SK-N-MC (cell line): Measurements from ENCODE around the gene SCAPER.
"Not testable (repeated sequence)": the region's sequence is repeated elsewhere in the genome, so short reads cannot be mapped to it uniquely, and the experiment has no call there.

Experiments
- DNase-seq: peaks from one replicate; pipeline ENCODE4 v3.0.0-alpha.2; 2011; ENCODE audit warnings: low read depth, low spot score
- H3K27ac ChIP-seq: fragments of 200-600 bp; sonication (generic); 2 replicates; pipeline ENCODE4 v1.5.1; 2016; ENCODE audit warnings: mixed run types
- H3K36me3 ChIP-seq: fragments of 200-600 bp; sonication (generic); 2 replicates; pipeline ENCODE4 v1.6.1; 2017; ENCODE audit warnings: antibody characterized with exemption, low read length, mixed read lengths; ENCODE audit not compliant: insufficient read depth
- H3K4me3 ChIP-seq: fragments of 200-600 bp; sonication (generic); 2 replicates; pipeline ENCODE4 v1.5.1; 2016
- H3K9ac ChIP-seq: fragments of 200-600 bp; sonication (generic); 2 replicates; pipeline ENCODE4 v1.8.0; 2017; ENCODE audit warnings: mixed run types, mixed read lengths; ENCODE audit not compliant: insufficient read length
- H3K9me3 ChIP-seq: fragments of 200-600 bp; sonication (generic); 2 replicates; pipeline ENCODE4 v1.6.1; 2017; ENCODE audit warnings: low read depth, mild to moderate bottlenecking, antibody characterized with exemption, low read length, moderate library complexity, mixed read lengths
- EZH2 ChIP-seq: fragments of 200-600 bp; sonication (generic); IDR thresholded peaks from one replicate; pipeline ENCODE4 v1.6.1; 2017; ENCODE audit warnings: antibody characterized with exemption
- FOXP2 ChIP-seq: optimal IDR thresholded peaks from 2 replicates; pipeline ENCODE3; 2011; ENCODE audit warnings: mild to moderate bottlenecking, moderate library complexity; ENCODE audit not compliant: insufficient read depth; ENCODE audit errors: extremely low read length, control extremely low read depth
- POLR2AphosphoS5 ChIP-seq: IDR thresholded peaks from 2 replicates; pipeline ENCODE4 v1.6.1; 2012; ENCODE audit warnings: mild to moderate bottlenecking, low read depth, low read length, borderline replicate concordance

SCAPER gene

DNA sequence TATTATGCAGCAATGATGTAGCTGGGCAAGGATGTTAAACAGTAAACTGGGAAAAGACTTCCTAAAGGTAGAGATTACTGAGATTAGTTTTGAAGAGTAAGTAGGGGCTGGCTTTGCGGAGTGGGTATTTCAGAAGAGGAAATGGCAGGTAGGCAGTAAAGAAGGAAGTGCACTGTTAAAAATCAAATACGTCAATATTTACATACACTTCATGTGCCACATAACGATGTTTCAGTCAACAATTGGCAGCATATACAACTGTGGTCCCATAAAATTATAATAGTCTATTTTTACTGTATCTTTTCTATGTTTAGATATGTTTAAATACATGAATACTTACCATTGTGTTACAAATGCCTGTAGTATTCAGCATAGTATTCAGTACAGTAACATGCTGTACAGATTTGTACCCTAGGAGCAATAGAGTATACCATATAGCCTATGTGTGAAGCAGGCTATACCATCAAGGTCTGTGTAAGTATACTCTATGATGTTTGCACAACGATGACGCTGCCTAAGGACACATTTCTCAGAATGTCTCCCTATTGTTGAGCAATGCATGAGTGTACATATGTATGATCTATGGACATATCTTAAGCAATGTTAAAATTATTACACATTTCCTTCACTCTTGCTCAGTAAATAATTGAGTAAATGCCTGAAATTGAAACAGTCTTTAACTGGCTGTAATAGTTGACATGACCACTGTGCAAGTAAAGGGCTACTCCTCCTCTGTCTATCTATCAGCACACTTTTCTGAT, 371.9 kb downstream of the SCAPER start:
- no peak overlapping the region for H3K4me3 ChIP-seq
- no peak overlapping the region for H3K27ac ChIP-seq
- no peak for DNase-seq
- H3K9me3 ChIP-seq: no peaks in the 10 kb centered on the region
- no peak overlapping the region for H3K9ac ChIP-seq
- TF ChIP-seq FOXP2 (no peak), POLR2AphosphoS5 (no peak), EZH2 (no peak)
- H3K36me3 ChIP-seq: no peaks in the 10 kb centered on the region

DNA sequence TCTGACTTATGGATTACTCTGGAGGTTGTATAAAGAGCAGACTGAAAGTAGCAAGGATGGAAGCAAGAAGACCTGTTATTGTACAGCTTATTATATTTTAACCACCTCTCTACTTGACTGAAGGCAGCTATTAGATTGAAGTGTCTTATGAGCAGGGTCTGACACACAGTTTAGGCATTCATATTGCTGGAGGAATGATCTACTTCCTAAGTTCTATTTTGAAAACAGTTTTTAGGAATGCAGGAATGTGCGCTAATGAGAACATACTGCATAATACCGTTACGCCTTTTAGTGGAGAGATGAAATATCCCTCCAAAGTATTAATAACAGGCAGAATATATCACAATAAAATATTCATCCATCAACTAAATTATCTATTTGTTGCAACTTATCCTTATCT, 375.2 kb downstream of the SCAPER start:
- Histone ChIP-seq H3K4me3 (peak overlapping the region; percentile 27; the same call in 1 of the 2 replicates), H3K36me3 (no peaks in the 10 kb centered on the region), H3K9ac (no peak overlapping the region), H3K9me3 (no peaks in the 10 kb centered on the region), H3K27ac (peak overlapping the region; percentile 73)
- DNase-seq: no peak
- TF ChIP-seq EZH2: no peak
- no peak for TF ChIP-seq POLR2AphosphoS5
- no peak for TF ChIP-seq FOXP2

DNA sequence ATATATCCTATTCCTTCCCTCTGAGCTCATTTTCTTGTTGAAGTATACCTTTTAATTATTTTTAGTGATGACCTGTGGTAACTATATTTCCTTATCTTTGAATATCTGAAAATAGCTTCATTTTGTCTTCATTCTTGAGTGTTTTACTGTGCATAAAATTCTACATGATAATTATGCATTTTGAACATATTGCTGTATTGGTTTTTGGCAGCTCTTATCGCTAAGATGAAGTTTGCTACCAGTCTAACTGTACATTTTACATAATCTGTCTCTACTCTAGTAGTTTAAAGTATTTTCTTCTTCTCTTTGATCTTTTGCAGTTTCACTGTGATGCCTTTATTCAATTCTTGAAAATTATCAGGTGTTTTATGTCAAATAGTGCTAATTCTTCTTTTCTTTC, 379.0 kb downstream of the SCAPER start:
- no peaks in the 10 kb centered on the region for H3K36me3 ChIP-seq
- no peak overlapping the region for H3K27ac ChIP-seq
- no peak overlapping the region for H3K4me3 ChIP-seq
- H3K9me3 ChIP-seq: no peaks in the 10 kb centered on the region
- no peak overlapping the region for H3K9ac ChIP-seq
- TF ChIP-seq POLR2AphosphoS5 (no peak), FOXP2 (no peak), EZH2 (no peak)
- no peak for DNase-seq

DNA sequence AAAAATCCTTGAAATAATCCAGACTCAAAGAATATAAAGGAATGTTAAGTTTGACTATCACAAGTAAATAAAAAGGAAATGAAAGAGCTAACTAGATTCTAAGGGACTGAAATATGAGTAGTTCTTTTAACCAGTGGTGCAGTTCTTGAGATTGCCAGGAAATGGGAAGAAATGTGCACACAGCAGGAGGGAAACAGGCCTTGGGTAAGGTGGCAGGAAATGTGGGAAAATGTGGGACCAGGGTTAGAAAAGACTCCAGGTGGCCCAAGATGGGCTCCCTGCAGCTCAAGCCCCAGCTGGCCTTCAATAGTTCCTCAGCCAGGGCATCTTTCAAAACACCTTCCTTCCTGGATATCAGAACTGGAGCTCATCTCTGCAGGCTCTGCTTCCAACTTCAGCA, 387.2 kb downstream of the SCAPER start:
- H3K36me3 ChIP-seq: no peaks in the 10 kb centered on the region
- H3K9ac ChIP-seq: no peak overlapping the region
- TF ChIP-seq FOXP2 (no peak), POLR2AphosphoS5 (no peak), EZH2 (no peak)
- no peak for DNase-seq
- H3K27ac ChIP-seq: peak overlapping the region; percentile 78
- 0 out of 2 replicates have a peak overlapping the region, but pooled peaks have one; percentile 39 for H3K4me3 ChIP-seq
- H3K9me3 ChIP-seq: no peaks in the 10 kb centered on the region

DNA sequence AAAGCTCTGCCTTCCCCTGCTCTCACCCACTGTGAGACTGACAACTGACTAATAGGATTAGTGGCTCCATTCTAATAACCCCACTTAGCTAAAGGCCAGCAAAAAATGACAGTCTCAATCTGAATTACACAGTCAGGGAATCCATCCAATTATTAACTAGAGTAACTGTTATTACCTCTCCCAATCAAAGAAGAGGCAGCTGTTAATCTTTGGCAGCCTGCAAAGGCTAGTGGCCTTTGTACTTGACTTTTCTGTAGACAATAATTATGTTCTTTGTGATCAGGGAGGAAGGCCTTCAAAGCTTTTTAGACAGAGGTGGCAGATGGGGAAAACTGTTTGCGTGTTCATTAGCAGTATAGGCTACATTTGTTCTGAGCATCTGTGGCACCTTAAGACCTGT, 390.9 kb downstream of the SCAPER start:
- Histone ChIP-seq H3K36me3 (no peaks in the 10 kb centered on the region), H3K9me3 (no peaks in the 10 kb centered on the region), H3K27ac (no peak overlapping the region), H3K9ac (no peak overlapping the region), H3K4me3 (no peak overlapping the region)
- TF ChIP-seq FOXP2: no peak
- no peak for TF ChIP-seq EZH2
- no peak for TF ChIP-seq POLR2AphosphoS5
- no peak for DNase-seq

DNA sequence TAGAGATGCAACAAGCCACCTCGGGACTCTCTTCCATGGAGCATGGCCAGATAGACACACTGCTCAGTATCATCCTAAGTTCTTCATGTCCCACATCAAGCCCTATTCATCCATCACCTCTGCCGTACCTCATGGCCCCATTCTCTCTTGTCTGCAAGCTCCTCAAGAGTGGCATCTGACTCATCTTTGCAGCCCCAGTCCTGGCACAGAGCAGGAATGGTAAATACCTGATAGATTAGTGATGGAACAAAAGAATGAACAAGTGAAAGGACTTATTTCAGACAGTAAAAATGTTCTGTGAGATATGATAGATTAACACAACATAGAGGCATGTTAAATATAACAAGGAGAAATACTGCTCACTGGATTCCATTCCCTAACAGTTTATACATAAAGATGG, 392.2 kb downstream of the SCAPER start:
- Histone ChIP-seq H3K27ac (no peak overlapping the region), H3K4me3 (no peak overlapping the region), H3K36me3 (no peaks in the 10 kb centered on the region), H3K9me3 (no peaks in the 10 kb centered on the region), H3K9ac (no peak overlapping the region)
- DNase-seq: no peak
- TF ChIP-seq EZH2 (no peak), POLR2AphosphoS5 (no peak), FOXP2 (no peak)

DNA sequence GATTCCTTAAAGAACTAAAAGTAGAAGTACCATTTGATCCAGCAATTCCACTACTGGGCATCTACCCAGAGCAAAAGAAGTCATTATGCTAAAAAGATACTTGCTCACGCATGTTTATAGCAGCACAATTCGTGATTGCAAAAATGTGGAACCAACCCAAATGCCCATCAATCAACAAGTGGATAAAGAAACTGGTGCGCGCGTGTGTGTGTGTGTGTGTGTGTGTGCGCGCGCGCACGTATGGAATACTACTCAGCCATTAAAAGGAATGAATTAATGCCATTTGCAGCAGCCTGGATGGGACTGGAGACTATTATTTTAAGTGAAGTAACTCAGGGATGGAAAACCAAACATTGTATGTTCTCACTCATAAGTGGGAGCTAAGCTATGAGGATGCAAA, 394.5 kb downstream of the SCAPER start:
- DNase-seq, H3K27ac ChIP-seq, H3K4me3 ChIP-seq, H3K9ac ChIP-seq, H3K36me3 ChIP-seq, H3K9me3 ChIP-seq: not testable (repeated sequence)

DNA sequence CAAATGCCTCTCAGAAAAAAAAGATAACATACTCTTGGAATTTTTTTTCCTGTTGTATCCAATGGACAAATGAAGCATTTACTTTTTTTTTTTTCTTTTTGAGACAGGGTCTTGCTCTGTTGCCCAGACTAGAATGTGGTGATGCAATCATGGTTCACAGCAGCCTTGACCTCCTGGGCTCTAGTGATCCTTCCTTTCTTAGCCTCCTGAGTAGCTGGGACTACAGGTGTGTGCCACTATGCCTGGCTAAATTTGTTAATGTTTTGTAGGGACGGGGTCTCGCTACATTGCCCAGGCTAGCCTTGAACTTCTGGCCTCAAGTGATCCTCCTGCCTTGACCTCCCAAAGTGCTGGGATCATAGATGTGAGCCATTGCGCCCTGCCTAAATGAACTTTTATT, 401.3 kb downstream of the SCAPER start:
- TF ChIP-seq EZH2 (no peak), FOXP2 (no peak), POLR2AphosphoS5 (no peak)
- H3K27ac ChIP-seq: no peak overlapping the region
- H3K4me3 ChIP-seq: no peak overlapping the region
- no peak for DNase-seq
- H3K9me3 ChIP-seq: no peaks in the 10 kb centered on the region
- H3K9ac ChIP-seq: no peak overlapping the region
- H3K36me3 ChIP-seq: no peaks in the 10 kb centered on the region

DNA sequence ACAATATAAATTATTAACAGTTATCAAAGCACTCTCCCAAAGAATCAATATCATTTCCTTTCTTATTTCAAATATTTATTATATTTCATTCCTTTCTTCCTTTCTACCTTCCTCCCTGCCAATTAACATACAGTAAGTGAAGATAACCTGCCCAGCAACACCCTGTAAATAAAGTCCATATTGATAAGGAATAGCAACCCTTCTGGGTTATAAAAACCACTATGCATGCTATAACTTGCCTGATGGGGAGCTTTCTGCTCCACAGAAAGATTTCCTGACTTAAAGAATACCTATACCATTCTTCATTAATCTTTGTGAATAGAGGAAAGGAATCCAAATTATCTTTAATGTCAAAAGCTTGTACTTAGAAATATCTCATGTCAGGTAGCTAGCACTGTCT, 402.0 kb downstream of the SCAPER start:
- no peaks in the 10 kb centered on the region for H3K9me3 ChIP-seq
- no peak overlapping the region for H3K9ac ChIP-seq
- H3K36me3 ChIP-seq: no peaks in the 10 kb centered on the region
- no peak for DNase-seq
- no peak for TF ChIP-seq FOXP2
- H3K4me3 ChIP-seq: no peak overlapping the region
- no peak overlapping the region for H3K27ac ChIP-seq
